ENCODE results near the gene LRRC26.

- TF ChIP-seq, protein P1, sequence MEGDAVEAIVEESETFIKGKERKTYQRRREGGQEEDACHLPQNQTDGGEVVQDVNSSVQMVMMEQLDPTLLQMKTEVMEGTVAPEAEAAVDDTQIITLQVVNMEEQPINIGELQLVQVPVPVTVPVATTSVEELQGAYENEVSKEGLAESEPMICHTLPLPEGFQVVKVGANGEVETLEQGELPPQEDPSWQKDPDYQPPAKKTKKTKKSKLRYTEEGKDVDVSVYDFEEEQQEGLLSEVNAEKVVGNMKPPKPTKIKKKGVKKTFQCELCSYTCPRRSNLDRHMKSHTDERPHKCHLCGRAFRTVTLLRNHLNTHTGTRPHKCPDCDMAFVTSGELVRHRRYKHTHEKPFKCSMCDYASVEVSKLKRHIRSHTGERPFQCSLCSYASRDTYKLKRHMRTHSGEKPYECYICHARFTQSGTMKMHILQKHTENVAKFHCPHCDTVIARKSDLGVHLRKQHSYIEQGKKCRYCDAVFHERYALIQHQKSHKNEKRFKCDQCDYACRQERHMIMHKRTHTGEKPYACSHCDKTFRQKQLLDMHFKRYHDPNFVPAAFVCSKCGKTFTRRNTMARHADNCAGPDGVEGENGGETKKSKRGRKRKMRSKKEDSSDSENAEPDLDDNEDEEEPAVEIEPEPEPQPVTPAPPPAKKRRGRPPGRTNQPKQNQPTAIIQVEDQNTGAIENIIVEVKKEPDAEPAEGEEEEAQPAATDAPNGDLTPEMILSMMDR (IDR thresholded peaks at IDR 0.05) = no peak
- TF ChIP-seq POLR2A (IDR thresholded peaks at IDR 0.05) (no peak), POLR2AphosphoS5 (IDR thresholded peaks at IDR 0.05) (no peak), EP300 (IDR thresholded peaks at IDR 0.05) (no peak)
Observed at GRCh38 chr9:137201205-137201868, 31.5 kb upstream of the LRRC26 start.

Measured in stomach (tissue), 4 donors.